NCI-H748 treated with DMSO at 0.1 percent for 48 hours (cell line): ENCODE results near the gene TBX4.

ENCODE experiments used
- DNase-seq: peaks from one replicate; lab custom pipeline; 2025; lab: John Stamatoyannopoulos, UW

TBX4 gene

GRCh38 chr17:61454381-61455323 lies 2.4 kb downstream of the TBX4 start:
- no peak for DNase-seq

GRCh38 chr17:61455324-61456060 lies 3.3 kb downstream of the TBX4 start:
- no peak for DNase-seq

GRCh38 chr17:61456061-61456681 lies 3.9 kb downstream of the TBX4 start:
- DNase-seq: no peak

- no peak for DNase-seq
Observed at GRCh38 chr17:61456688-61457225, 4.5 kb downstream of the TBX4 start.

DNA sequence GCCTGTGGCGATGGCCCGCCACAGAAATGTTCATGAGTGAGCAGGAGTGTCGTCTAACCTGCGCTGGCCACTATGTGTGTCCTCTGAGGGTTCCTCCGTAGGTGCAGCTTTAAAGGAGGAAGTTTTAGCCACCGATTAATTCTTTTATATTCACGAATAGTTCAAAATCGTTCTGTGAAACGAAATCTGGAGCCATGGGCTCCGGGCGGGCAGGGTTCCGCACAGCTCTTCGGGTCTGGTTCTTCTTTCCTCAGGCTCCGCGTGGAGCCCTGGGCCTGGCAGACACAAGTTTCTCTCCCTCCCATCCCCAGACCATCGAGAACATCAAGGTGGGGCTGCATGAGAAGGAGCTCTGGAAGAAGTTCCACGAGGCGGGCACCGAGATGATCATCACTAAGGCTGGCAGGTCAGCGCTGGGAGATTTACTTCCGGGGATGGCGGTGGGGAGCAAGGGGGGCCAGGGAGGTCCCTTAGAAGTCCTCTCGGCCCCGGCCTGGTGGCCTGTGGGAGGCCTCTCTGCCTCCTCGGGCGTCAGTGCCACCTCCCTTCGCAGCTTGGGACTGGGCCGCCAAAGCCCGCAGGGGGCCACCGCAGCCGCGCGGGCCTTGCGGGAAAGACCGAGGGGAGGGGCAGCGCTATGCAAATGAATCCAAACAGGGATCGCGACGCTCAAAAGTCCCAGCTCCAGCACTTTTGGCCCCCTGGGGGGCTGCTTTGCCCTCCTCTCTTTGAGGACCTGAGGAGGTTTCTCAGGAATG lies 5.2 kb downstream of the TBX4 start:
- DNase-seq: no peak

GRCh38 chr17:61458000-61458399 lies 5.8 kb downstream of the TBX4 start:
- no peak for DNase-seq

GRCh38 chr17:61458421-61459141 lies 6.4 kb downstream of the TBX4 start:
- DNase-seq: no peak

DNA sequence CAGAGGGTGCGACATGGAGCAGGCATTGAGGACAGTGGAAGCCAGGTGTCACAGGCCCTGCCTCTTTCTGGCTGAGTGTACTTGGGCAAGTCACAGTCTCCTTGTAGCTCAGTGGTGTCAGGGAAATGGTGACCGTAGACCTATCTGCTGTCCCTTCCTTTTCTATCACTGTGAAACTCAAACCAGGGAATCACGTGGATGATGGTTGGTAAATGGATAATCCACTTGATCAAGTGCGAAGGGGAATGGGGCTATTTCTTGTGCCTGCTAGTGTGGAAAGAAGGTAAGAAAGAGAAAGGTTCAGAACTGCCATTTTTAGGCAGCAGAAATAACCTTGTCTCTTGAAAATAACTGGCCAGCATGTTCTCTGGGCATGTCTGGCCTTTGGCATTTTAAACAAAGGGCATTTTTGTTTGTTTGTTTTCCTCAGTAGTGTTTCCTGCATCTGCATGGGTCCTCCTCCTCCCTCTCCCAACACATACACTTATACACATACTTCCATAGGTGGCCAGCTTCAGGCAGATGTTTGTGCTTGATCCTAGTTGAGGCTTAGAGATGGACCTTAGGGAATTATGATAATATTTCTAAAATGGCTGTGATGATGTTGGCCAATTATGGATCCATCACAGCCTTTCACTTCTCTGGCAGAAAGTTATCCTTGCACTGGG lies 7.1 kb downstream of the TBX4 start:
- no peak for DNase-seq

GRCh38 chr17:61459939-61460718 lies 7.9 kb downstream of the TBX4 start:
- no peak for DNase-seq

- DNase-seq: no peak
Observed at GRCh38 chr17:61460796-61461585, 8.8 kb downstream of the TBX4 start.

GRCh38 chr17:61461586-61461966 lies 9.4 kb downstream of the TBX4 start:
- no peak for DNase-seq

DNA sequence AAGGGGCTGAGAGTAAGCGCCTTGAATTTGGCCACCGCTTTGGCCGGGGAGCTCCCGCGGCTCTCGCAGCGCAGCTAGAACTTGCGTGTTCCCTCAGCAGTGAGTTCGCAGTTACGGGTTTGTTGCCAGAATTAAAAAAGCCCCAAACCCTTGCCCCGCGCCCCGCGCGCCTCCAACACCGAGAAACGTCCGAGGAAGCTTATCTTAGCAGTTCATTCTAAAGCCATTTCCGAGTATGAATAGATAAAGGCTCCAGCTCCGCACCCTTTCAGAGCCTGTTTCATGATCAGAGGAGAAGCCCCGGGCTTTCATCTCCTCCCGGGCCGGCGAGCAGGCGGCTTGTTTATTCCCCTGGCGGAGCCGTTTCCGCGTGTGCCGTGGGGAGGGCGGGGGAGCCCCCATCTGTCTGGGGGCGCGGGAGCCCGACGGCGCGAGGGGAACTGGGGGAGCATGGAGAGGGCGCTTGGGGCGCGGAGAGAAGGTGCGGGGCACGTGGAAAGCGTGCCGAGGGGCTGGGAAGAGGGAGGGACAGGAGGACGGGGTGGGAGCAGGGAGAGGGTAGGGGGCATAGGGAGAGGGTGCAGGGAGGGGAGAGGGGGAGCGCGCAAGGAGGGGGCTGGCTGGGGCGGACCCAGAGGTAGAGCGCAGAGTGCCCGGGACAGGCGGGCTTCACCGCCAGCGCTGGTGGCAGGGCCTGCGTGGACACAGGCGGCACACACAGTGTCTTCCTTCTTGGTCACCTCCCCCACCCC lies 9.9 kb downstream of the TBX4 start:
- no peak for DNase-seq

DNA sequence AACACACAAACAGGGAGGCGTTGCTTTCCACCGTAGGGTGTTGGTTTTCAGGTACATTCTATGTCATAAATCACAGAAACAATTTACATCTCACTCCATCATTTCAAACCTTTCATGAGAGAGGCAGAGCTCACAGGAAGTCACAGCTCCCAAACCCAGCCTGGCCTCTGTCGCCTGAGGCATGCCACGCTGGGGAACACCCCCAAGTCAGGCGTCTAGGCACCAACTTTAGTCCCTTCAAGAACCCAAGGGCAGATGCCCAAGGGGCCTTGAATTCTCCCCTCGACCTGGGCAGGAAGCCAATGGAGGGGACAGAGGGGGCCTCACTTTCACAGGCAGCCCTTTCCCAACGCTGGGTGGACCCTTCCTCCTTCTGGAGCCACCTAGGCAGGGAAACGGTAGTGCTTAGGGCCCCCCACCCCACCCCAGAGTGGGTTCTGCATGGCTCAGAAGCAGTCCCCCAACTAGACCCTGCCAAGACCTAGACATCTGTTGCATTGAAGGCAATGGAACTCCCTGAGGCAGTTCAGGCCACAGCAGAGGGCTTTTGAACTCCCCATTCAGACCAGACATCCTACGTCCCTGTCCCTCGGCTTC lies 10.6 kb downstream of the TBX4 start:
- DNase-seq: no peak

DNA sequence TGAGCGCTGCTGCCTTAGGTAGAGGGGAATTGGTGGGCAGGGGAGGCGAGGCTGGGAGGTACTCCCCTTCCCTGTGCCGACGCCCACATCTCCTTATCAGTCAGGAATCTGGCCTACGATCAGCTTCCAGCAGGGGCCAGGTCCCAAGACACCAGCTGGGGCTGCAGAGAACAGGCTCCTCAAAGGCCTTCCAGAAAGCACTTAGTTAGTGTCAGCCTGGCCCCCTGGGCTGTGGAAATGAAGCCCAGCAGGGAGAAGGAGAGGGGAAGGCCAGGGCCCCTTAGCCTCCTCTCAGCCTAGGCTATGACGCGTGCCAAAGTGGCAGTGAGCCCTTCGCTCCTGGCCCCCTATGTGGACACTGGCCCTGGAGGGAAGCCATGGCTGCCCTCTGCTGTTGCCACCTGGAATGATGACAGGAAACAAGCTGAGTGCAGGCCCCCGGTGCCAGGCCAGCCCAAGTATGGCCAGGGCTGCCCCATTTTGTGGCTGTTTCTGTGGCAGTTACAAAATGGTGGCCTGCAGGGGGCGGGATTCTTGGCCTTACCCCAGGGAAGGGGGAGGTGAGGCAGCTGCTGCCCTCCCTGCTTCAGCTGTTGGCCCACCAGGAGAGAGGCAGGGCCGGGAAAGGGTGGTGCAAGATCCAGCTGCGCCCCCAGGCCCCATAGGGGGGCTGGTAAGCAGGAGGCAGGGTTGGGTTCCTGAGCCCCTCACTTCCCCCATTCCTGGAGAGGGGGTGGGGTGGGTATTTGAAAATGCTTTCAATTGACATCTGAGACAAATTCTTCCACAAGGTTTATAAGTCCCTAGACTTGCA lies 11.3 kb downstream of the TBX4 start:
- no peak for DNase-seq

DNA sequence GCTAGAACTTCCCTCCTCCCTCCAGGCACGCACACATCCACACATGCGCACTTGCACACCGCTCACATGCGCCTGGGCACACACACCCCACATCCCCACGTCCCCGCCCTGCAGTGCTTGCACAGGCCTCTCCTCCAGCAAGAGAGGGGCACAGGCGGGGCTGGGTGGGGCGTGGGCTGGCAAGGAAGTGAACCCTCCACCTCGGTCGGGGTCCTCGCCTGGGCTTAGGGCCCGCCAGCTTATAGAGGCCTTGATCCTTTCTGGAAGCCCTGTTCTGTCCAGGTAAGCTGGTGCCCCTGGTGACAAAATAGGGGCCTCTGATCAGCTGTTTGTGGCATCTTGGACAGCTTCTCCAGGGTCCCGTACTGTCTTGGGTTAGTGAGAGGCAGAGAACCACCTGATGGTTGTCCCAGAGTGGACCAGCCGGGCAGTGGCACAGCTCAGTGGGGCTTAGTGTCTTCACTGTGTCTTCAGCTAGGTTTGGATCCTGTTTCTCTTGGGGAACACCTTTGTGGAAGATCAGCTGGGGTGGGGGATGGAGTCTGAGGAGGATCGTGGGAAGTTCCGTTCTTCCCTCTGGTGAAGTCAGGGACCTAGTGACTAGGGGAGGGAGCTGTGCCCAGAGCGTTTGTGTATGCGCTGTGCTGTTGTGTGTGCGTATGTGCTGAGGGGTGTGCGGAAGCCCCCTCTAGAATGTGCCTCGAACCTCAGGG lies 12.1 kb downstream of the TBX4 start:
- no peak for DNase-seq

DNA sequence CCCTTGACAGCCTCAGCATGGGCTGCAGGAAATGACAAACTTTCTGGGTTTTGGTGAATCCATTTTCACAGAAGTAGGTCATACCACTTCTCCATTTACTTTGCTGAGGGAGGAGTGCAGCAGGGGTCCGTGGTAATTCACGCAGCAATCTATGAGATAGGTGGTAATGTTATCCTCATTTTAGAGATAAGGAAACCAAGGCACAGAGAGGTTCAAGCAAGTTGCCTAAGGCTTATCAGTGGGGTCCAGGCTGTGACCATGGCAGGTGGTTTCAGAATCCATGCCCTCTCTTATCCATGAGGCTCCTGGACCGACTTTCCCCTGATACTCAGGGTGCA lies 12.6 kb downstream of the TBX4 start:
- no peak for DNase-seq
